ENCODE data around the gene PIK3AP1.

- TF ChIP-seq CTCF (IDR thresholded peaks at IDR 0.05) (no peak), POLR2A (IDR thresholded peaks at IDR 0.05) (no peak), EP300 (IDR thresholded peaks at IDR 0.05) (no peak)
Measured at GRCh38 chr10:96638696-96639095, 81.6 kb downstream of the PIK3AP1 start.

All from stomach (tissue), 4 donors.